Brain microvascular endothelial cell (primary cell): ENCODE data around the gene COG5.
A peak's percentile ranks its signal among the peaks of the same experiment; 100 is the strongest.
"Not testable (repeated sequence)": the region's sequence is repeated elsewhere in the genome, so short reads cannot be mapped to it uniquely, and the experiment has no call there.

Source experiments
- DNase-seq: peaks from one replicate; pipeline ENCODE4 v3.0.0-alpha.2; 2020
- H3K27ac ChIP-seq: fragments of 250-450 bp; sonication (Bioruptor Pico); 2 replicates; pipeline ENCODE4 v1.5.1; 2020; ENCODE audit warnings: mild to moderate bottlenecking, moderate library complexity
- H3K27me3 ChIP-seq: fragments of 250-450 bp; sonication (Bioruptor Pico); replicated peaks from 2 replicates; pipeline ENCODE4 v1.5.1; 2020; ENCODE audit warnings: mild to moderate bottlenecking
- H3K36me3 ChIP-seq: fragments of 250-450 bp; sonication (Bioruptor Pico); replicated peaks from 2 replicates; pipeline ENCODE4 v1.5.1; 2020; ENCODE audit warnings: mild to moderate bottlenecking
- H3K4me3 ChIP-seq: 2 replicates; pipeline ENCODE4 v1.5.1; 2011; ENCODE audit warnings: low read depth, mild to moderate bottlenecking, control low read depth, low read length, moderate library complexity
- in situ Hi-C: cut with HindIII; loops from 2 replicates; pipeline ENCODE4 v1.10.0; 2017; ENCODE audit warnings: low sequenced_read_pairs, low pct_ligation_motif_present
- TF ChIP-seq, protein P1 (sequence below): IDR thresholded peaks from 2 replicates; pipeline ENCODE4 v1.5.1; 2011; ENCODE audit warnings: low read depth, mild to moderate bottlenecking, moderate library complexity, low read length, control low read depth, inconsistent platforms; ENCODE audit errors: missing control alignments

Gene COG5

DNA sequence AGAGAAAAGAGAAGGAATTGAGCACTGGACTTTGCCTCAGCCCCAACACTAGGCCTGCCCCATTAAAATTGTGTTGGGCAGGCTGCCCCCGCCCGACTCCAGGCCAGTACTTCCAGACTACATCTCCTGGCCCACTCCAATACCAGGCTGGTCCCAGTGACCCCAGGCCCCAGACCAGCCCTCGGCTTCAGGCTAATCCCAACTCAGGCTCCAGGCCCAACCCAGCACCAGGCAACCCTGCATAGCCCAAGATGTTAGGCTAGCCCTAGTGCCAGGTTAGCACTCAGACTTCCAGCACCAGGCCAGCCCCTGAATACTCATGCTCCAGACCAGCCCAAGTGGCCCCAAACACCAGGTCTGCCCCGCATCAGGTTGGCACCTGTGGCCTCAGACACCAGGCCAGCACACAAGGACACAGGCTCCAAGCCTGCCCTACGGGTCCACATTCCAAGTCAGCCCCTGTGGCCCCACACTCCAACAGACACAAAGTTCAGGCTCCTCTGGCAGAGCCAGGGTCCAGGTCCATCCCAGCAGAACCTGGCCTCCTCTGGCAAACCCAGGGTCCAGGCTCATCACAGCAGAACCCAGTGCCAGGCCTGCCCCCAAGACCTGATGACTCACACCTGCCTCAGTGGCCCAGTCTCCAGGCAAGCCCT, 20.3 kb downstream of the COG5 start:
- no peaks in the 10 kb centered on the region for H3K27me3 ChIP-seq
- H3K36me3 ChIP-seq = peaks cover 8% of the 10 kb centered on the region
- TF ChIP-seq, protein P1, sequence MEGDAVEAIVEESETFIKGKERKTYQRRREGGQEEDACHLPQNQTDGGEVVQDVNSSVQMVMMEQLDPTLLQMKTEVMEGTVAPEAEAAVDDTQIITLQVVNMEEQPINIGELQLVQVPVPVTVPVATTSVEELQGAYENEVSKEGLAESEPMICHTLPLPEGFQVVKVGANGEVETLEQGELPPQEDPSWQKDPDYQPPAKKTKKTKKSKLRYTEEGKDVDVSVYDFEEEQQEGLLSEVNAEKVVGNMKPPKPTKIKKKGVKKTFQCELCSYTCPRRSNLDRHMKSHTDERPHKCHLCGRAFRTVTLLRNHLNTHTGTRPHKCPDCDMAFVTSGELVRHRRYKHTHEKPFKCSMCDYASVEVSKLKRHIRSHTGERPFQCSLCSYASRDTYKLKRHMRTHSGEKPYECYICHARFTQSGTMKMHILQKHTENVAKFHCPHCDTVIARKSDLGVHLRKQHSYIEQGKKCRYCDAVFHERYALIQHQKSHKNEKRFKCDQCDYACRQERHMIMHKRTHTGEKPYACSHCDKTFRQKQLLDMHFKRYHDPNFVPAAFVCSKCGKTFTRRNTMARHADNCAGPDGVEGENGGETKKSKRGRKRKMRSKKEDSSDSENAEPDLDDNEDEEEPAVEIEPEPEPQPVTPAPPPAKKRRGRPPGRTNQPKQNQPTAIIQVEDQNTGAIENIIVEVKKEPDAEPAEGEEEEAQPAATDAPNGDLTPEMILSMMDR = no peak
- H3K4me3 ChIP-seq = no peak overlapping the region
- no peak for DNase-seq
- no peak overlapping the region for H3K27ac ChIP-seq
- in situ Hi-C loops = no loop called here

GRCh38 chr7:107538001-107538400, 25.7 kb downstream of the COG5 start:
- no peak overlapping the region for H3K27ac ChIP-seq
- no peak for DNase-seq
- H3K27me3 ChIP-seq = no peaks in the 10 kb centered on the region
- in situ Hi-C loops = no loop called here
- no peak overlapping the region for H3K4me3 ChIP-seq
- no peaks in the 10 kb centered on the region for H3K36me3 ChIP-seq
- TF ChIP-seq, protein P1 = no peak

DNA sequence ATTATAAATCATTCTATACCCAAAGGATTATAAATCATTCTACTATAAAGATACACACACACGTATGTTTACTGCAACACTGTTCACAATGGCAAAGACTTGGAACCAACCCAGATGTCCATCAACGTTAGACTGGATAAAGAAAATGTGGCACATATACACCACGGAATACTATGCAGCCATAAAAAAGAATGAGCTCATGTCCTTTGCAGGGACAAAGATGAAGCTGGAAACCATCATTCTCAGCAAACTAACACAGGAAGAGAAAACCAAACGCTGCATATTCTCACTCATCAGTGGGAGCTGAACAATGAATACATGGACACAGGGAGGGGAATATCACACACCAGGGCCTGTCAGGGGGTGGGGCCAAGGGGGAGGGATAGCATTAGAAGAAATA, 26.5 kb downstream of the COG5 start:
- H3K4me3 ChIP-seq, H3K36me3 ChIP-seq, H3K27ac ChIP-seq, DNase-seq, H3K27me3 ChIP-seq, in situ Hi-C loops: not testable (repeated sequence)

GRCh38 chr7:107534139-107534538, 29.6 kb downstream of the COG5 start:
- Histone ChIP-seq H3K36me3 (no peaks in the 10 kb centered on the region), H3K27ac (no peak overlapping the region), H3K4me3 (no peak overlapping the region), H3K27me3 (no peaks in the 10 kb centered on the region)
- in situ Hi-C loops = no loop called here
- TF ChIP-seq, protein P1 = no peak
- DNase-seq = no peak

- peaks cover 3% of the 10 kb centered on the region for H3K36me3 ChIP-seq
- no peak for DNase-seq
Measured at GRCh38 chr7:107530751-107531150, 33.0 kb downstream of the COG5 start.

DNA sequence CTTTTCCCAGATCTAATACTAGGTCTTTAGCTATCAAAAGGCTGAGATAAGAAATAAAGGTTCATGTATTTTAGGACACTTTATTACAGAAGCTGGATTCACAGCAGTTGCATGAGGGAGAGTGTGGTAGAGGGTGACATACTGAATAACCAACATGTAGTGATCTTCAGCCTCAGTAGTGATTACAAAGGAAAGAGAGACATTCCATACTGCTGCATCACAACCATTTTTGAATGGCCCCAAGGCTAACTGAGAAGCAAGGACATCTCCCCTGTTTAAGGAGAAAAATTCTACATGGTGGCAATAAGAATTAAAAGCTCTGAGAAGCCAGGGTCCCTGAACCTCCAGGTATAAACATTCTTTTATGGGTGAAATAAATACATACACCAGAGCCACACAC, 35.3 kb downstream of the COG5 start:
- Histone ChIP-seq H3K27me3 (no peaks in the 10 kb centered on the region), H3K27ac (no peak overlapping the region), H3K36me3 (peaks cover 3% of the 10 kb centered on the region), H3K4me3 (no peak overlapping the region)
- in situ Hi-C loops = no loop called here
- TF ChIP-seq, protein P1 = no peak
- peak; percentile 63 for DNase-seq

More at GRCh38 chr7:107530751-107531150, 33.0 kb downstream of the COG5 start:
- Histone ChIP-seq H3K4me3 (no peak overlapping the region), H3K27ac (no peak overlapping the region), H3K27me3 (no peaks in the 10 kb centered on the region)
- in situ Hi-C loops = no loop called here
- TF ChIP-seq, protein P1 = no peak
